Endothelial cell of umbilical vein (primary cell): ENCODE results near the gene MRPL24. TPM values are rescaled to one million over a fixed set of nuclear protein-coding genes. Genes with fewer than 3 reads are reported as not detected.

ENCODE experiments used
- BruUV-seq: library from RNA; stranded (reverse); fragments of 400-500 nt; replicated peaks from 2 replicates; lab custom pipeline; 2021; lab: Mats Ljungman, UMichigan
- CTCF ChIA-PET: fragments of 300-600, 350-600 bp; sonication (Branson Sonifier 250); formaldehyde crosslinking; loops from one replicate; lab custom pipeline; 2021; ENCODE audit warnings: antibody characterized with exemption, inconsistent platforms; lab: Charles Lee
- POLR2A ChIA-PET: fragments of 300-600, 350-600 bp; sonication (Branson Sonifier 250); formaldehyde crosslinking; loops from one replicate; lab custom pipeline; 2021; ENCODE audit warnings: antibody characterized with exemption, inconsistent platforms; lab: Charles Lee
- DNase-seq: peaks from one replicate; pipeline ENCODE4 v3.0.0-alpha.2; 2011; ENCODE audit warnings: low read depth, low spot score
- FAIRE-seq: peaks from 2 replicates; lab custom pipeline; 2011; peaks lifted over from hg19 to GRCh38; lab: Jason Lieb, UNC
- H2AFZ ChIP-seq: 2 replicates; pipeline ENCODE4 v1.6.0; 2012; ENCODE audit warnings: low read depth, low read length, control low read depth, inconsistent platforms
- H3K27ac ChIP-seq: 2 replicates; pipeline ENCODE4 v1.5.1; 2011; ENCODE audit warnings: low read depth, mild to moderate bottlenecking, control low read depth, low read length, moderate library complexity; ENCODE audit not compliant: insufficient read depth
- H3K27me3 ChIP-seq, 2 experiments: 2 replicates each; pipeline versions ENCODE4 v1.6.0 to v1.6.1; 2011; ENCODE audit warnings: low read length in 2 of 2, mixed read lengths in 1 of 2; ENCODE audit not compliant: control insufficient read depth in 2 of 2, insufficient read depth in 2 of 2
- H3K36me3 ChIP-seq, 2 experiments: 2 replicates in 1 of 2; 3 replicates in 1 of 2; pipeline ENCODE4 v1.5.1; 2011; ENCODE audit warnings: low read length in 2 of 2, mild to moderate bottlenecking in 1 of 2, moderate library complexity in 1 of 2; ENCODE audit not compliant: control insufficient read depth in 2 of 2, insufficient read depth in 2 of 2; ENCODE audit errors: extremely low read depth in 1 of 2
- H3K4me1 ChIP-seq: 3 replicates; pipeline ENCODE4 v1.5.1; 2011; ENCODE audit warnings: mild to moderate bottlenecking, low read length; ENCODE audit not compliant: control insufficient read depth, insufficient read depth; ENCODE audit errors: extremely low read depth
- H3K4me2 ChIP-seq: 2 replicates; pipeline ENCODE4 v1.6.1; 2011; ENCODE audit warnings: low read length, control low read depth, mixed read lengths; ENCODE audit not compliant: insufficient read depth
- H3K4me3 ChIP-seq, 3 experiments: fragments of 200-600 bp in 1 of 3; sonication (generic), shearing (Covaris generic) in 1 of 3; replicated peaks in 1 of 3; 2 replicates each; pipeline ENCODE4 v1.5.1; 2011 to 2016; ENCODE audit warnings: control low read depth in 3 of 3, low read length in 3 of 3, mild to moderate bottlenecking in 2 of 3, inconsistent platforms in 1 of 3, low read depth in 1 of 3, moderate library complexity in 1 of 3; ENCODE audit not compliant: insufficient read depth in 1 of 3
- H3K79me2 ChIP-seq: 2 replicates; pipeline ENCODE4 v1.6.0; 2012; ENCODE audit warnings: low read length, inconsistent platforms; ENCODE audit not compliant: control insufficient read depth, insufficient read depth
- H3K9ac ChIP-seq: replicated peaks from 2 replicates; pipeline ENCODE3; 2011; ENCODE audit warnings: low read length, control low read depth; ENCODE audit not compliant: insufficient read depth; ENCODE audit errors: extremely low read depth
- H3K9me1 ChIP-seq: replicated peaks from 3 replicates; pipeline ENCODE4 v1.6.0; 2011; ENCODE audit warnings: mild to moderate bottlenecking, low read length; ENCODE audit not compliant: control insufficient read depth, insufficient read depth; ENCODE audit errors: extremely low read depth
- H3K9me3 ChIP-seq: replicated peaks from 2 replicates; pipeline ENCODE4 v1.5.1; 2012; ENCODE audit warnings: low read length, inconsistent platforms; ENCODE audit not compliant: control insufficient read depth, insufficient read depth
- H4K20me1 ChIP-seq: replicated peaks from 2 replicates; pipeline ENCODE3; 2011; ENCODE audit warnings: mild to moderate bottlenecking, low read length; ENCODE audit not compliant: control insufficient read depth, insufficient read depth; ENCODE audit errors: extremely low read depth
- CTCF ChIP-seq, 2 donors: IDR thresholded peaks; 1 replicate in 1 of 2; 2 replicates in 1 of 2; pipeline ENCODE4 v1.5.1; 2011; ENCODE audit warnings: low read length in 2 of 2, mild to moderate bottlenecking in 2 of 2, moderate library complexity in 2 of 2, control low read depth in 1 of 2, inconsistent platforms in 1 of 2, low read depth in 1 of 2; ENCODE audit not compliant: insufficient read depth in 1 of 2; ENCODE audit errors: extremely low read depth in 1 of 2
- FOS ChIP-seq: IDR thresholded peaks from 2 replicates; pipeline ENCODE4 v1.6.1; 2011; ENCODE audit warnings: mild to moderate bottlenecking, low read length, moderate library complexity, borderline replicate concordance; ENCODE audit not compliant: insufficient read depth
- JUN ChIP-seq: IDR thresholded peaks from 2 replicates; pipeline ENCODE4 v1.6.1; 2011; ENCODE audit warnings: borderline replicate concordance, low read depth; ENCODE audit not compliant: insufficient read length, insufficient read depth
- POLR2AphosphoS5 ChIP-seq: IDR thresholded peaks from 2 replicates; pipeline ENCODE4 v1.6.1; 2012; ENCODE audit warnings: low read depth, mild to moderate bottlenecking, control low read depth, low read length, moderate library complexity; ENCODE audit not compliant: insufficient read depth
- dilution Hi-C: fragments of 300-500 bp; cut with MboI; formaldehyde crosslinking; loops from one replicate; pipeline ENCODE4 v1.15.0; 2019; ENCODE audit warnings: low sequenced_read_pairs; ENCODE audit not compliant: extremely low pct_ligation_motif_present
- intact Hi-C: fragments of 100-400 bp; cut with micrococcal nuclease; formaldehyde crosslinking; loops from one replicate; pipeline ENCODE4 v1.10.0; 2022
- polyA plus RNA-seq, 4 experiments: library from polyadenylated mRNA; depleted of rRNA in 3 of 4; stranded (reverse) in 3 of 4; unstranded in 1 of 4; fragments of >200 nt; gene quantifications; 2 replicates each; pipeline versions ENCODE4 v1.2.1 to v1.2.3, GENCODE V29; 2011 to 2012; ENCODE audit warnings: missing spikeins in 1 of 4
- total RNA-seq: library from RNA; stranded (reverse); gene quantifications from 2 replicates; pipeline ENCODE4 v1.2.3, GENCODE V29; 2021

The MRPL24 gene
- total and polyA plus RNA-seq, 2 donors (not counting 3 experiments of a cell fraction or from before 2014, with no cell fraction given), result 47.9 to 77.7 TPM

GRCh38 chr1:156776942-156777341 lies 36.1 kb upstream of the MRPL24 start:
- ChIA-PET CTCF (interaction anchor here (1.2 to 1.6 kb wide), 3 partner anchors 10 to 83 kb away, joined by 4 to 8 read pairs (median 5); partner anchors contain the start of genes NTRK1 and PRCC), POLR2A (no interaction called here)
- TF ChIP-seq CTCF (IDR thresholded peaks at IDR 0.05; ENCODE audit: extremely low read depth in 1 of 2, insufficient read depth in 1 of 2, low read depth in 1 of 2, low read length in 2 of 2), result no peak
- TF ChIP-seq FOS, result no peak
- no peak for TF ChIP-seq JUN
- no peak overlapping the region for H3K9ac ChIP-seq
- H3K9me1 ChIP-seq, result no peaks in the 10 kb centered on the region
- dilution Hi-C loops (no loop called here), intact Hi-C loops (no loop called here)
- H3K4me2 ChIP-seq, result no peak overlapping the region
- peaks cover 4% of the 10 kb centered on the region for H4K20me1 ChIP-seq
- no peaks in the 10 kb centered on the region for H3K27me3 ChIP-seq
- H3K4me1 ChIP-seq, result peaks cover 11% of the 10 kb centered on the region
- H3K36me3 ChIP-seq, result peaks cover 2% of the 10 kb centered on the region in 2 experiments
- DNase-seq, result no peak
- H3K4me3 ChIP-seq, result no peak overlapping the region
- H2AFZ ChIP-seq, result no peak overlapping the region
- no TSS peak for BruUV-seq
- peaks cover 85% of the 10 kb centered on the region for H3K79me2 ChIP-seq
- no peak overlapping the region for H3K27ac ChIP-seq
- FAIRE-seq, result no peak
- no peaks in the 10 kb centered on the region for H3K9me3 ChIP-seq

- Histone ChIP-seq H3K4me3 (no peak overlapping the region), H3K36me3 (peaks cover 7 to 8% of the 10 kb centered on the region in 2 experiments), H3K9me3 (no peaks in the 10 kb centered on the region), H4K20me1 (peaks cover 7% of the 10 kb centered on the region), H3K27me3 (no peaks in the 10 kb centered on the region), H3K4me2 (no peak overlapping the region), H3K27ac (no peak overlapping the region), H3K9me1 (no peaks in the 10 kb centered on the region), H2AFZ (no peak overlapping the region), H3K4me1 (peaks cover 3% of the 10 kb centered on the region), H3K79me2 (peaks cover 86% of the 10 kb centered on the region), H3K9ac (no peak overlapping the region)
- dilution Hi-C loops (no loop called here), intact Hi-C loops (no loop called here)
- FAIRE-seq (no peak), DNase-seq (no peak)
- TF ChIP-seq POLR2AphosphoS5, result no peak
- TF ChIP-seq FOS, result no peak
- TF ChIP-seq CTCF (IDR thresholded peaks at IDR 0.05; ENCODE audit: extremely low read depth in 1 of 2, insufficient read depth in 1 of 2, low read depth in 1 of 2, low read length in 2 of 2), result no peak
- ChIA-PET CTCF (interaction anchor here (1.6 kb wide), 1 partner anchor 9 kb away, joined by 5 read pairs; the partner anchor contains the start of gene PRCC), POLR2A (no interaction called here)
- BruUV-seq, result no TSS peak
These were observed 34.9 kb upstream of the MRPL24 start for GRCh38 chr1:156775799-156776198.
